ENCODE measurements around the gene NBPF6. TPM values are rescaled to one million over a fixed set of nuclear protein-coding genes. Genes with fewer than 3 reads are reported as not detected.
"Not testable (repeated sequence)": the region's sequence is repeated elsewhere in the genome, so short reads cannot be mapped to it uniquely, and the experiment has no call there.

NBPF6 gene
- total and polyA plus RNA-seq, 7 experiments from 2014 or later, result 0.27 TPM; not detected in 6

- H3K9me3 ChIP-seq (ENCODE audit: control insufficient read depth in 2 of 3, low read length in 3 of 3); H3K36me3 Mint-ChIP-seq; H3K27ac Mint-ChIP-seq; intact Hi-C loops (cut with micrococcal nuclease); H3K9me3 Mint-ChIP-seq; H3K4me3 ChIP-seq (ENCODE audit: low read length); H3K4me1 ChIP-seq (ENCODE audit: control insufficient read depth in 2 of 2, insufficient read depth in 2 of 2, low read length in 2 of 2); CTCF ChIA-PET; H3K4me1 Mint-ChIP-seq; DNase-seq; POLR2A ChIA-PET; ATAC-seq; H3K27ac ChIP-seq (ENCODE audit: low read depth, low read length); H3K36me3 ChIP-seq (ENCODE audit: control insufficient read depth in 2 of 3, insufficient read depth in 3 of 3, low read length in 3 of 3); H3K27me3 ChIP-seq (ENCODE audit: control insufficient read depth in 2 of 2, insufficient read depth in 2 of 2, low read length in 2 of 2); H3K4me3 Mint-ChIP-seq: not testable (repeated sequence)
- H3K27me3 Mint-ChIP-seq, result peaks cover 13 to 43% (median 16%) of the 10 kb centered on the region in 5 donors
These were observed 46.7 kb downstream of the NBPF6 start for GRCh38 chr1:108496856-108497255.

- ChIA-PET CTCF (interaction anchor here (1.2 to 1.4 kb wide), 2 partner anchors 10 to 59 kb away, joined by 3 read pairs; no protein-coding TSS in a partner anchor), POLR2A (no interaction called here)
- Histone ChIP-seq H3K27me3 (ENCODE audit: control insufficient read depth in 2 of 2, insufficient read depth in 2 of 2, low read length in 2 of 2) (peaks cover 0 to 4% of the 10 kb centered on the region in 2 donors), H3K36me3 (ENCODE audit: control insufficient read depth in 2 of 3, insufficient read depth in 3 of 3, low read length in 3 of 3) (no peaks in the 10 kb centered on the region), H3K4me3 (ENCODE audit: low read length) (no peak overlapping the region), H3K4me1 (ENCODE audit: control insufficient read depth in 2 of 2, insufficient read depth in 2 of 2, low read length in 2 of 2) (peaks cover 20 to 25% of the 10 kb centered on the region in 2 donors), H3K9me3 (ENCODE audit: control insufficient read depth in 2 of 3, low read length in 3 of 3) (no peaks in the 10 kb centered on the region), H3K27ac (ENCODE audit: low read depth, low read length) (no peak overlapping the region)
- H3K36me3 Mint-ChIP-seq, result peaks cover 0 to 3% (median 0%) of the 10 kb centered on the region in 5 donors
- H3K27ac Mint-ChIP-seq, result no peak overlapping the region
- DNase-seq, result no peak
- intact Hi-C loops (cut with micrococcal nuclease), result no loop called here
- H3K4me3 Mint-ChIP-seq, result no peak overlapping the region
- peaks cover 0 to 3% (median 0%) of the 10 kb centered on the region in 7 donors for H3K4me1 Mint-ChIP-seq
- peaks cover 18 to 41% (median 24%) of the 10 kb centered on the region in 5 donors for H3K27me3 Mint-ChIP-seq
- ATAC-seq, result no peak
- H3K9me3 Mint-ChIP-seq, result no peaks in the 10 kb centered on the region
These were observed 52.0 kb downstream of the NBPF6 start for GRCh38 chr1:108502138-108502537.

- Mint-ChIP-seq H3K27me3 (peaks cover 18 to 41% (median 24%) of the 10 kb centered on the region in 5 donors), H3K27ac (no peak overlapping the region), H3K36me3 (peaks cover 0 to 3% (median 0%) of the 10 kb centered on the region in 5 donors), H3K4me1 (peaks cover 0 to 3% (median 0%) of the 10 kb centered on the region in 7 donors), H3K4me3 (no peak overlapping the region), H3K9me3 (no peaks in the 10 kb centered on the region)
- ATAC-seq, result no peak
- Histone ChIP-seq H3K4me1 (ENCODE audit: control insufficient read depth in 2 of 2, insufficient read depth in 2 of 2, low read length in 2 of 2) (peaks cover 20 to 25% of the 10 kb centered on the region in 2 donors), H3K27me3 (ENCODE audit: control insufficient read depth in 2 of 2, insufficient read depth in 2 of 2, low read length in 2 of 2) (peaks cover 0 to 4% of the 10 kb centered on the region in 2 donors), H3K4me3 (ENCODE audit: low read length) (no peak overlapping the region), H3K27ac (ENCODE audit: low read depth, low read length) (no peak overlapping the region), H3K36me3 (ENCODE audit: control insufficient read depth in 2 of 3, insufficient read depth in 3 of 3, low read length in 3 of 3) (no peaks in the 10 kb centered on the region), H3K9me3 (ENCODE audit: control insufficient read depth in 2 of 3, low read length in 3 of 3) (no peaks in the 10 kb centered on the region)
- DNase-seq, result no peak
- intact Hi-C loops (cut with micrococcal nuclease), result no loop called here
- ChIA-PET POLR2A (no interaction called here), CTCF (interaction anchor here (1.4 kb wide), 1 partner anchor 10 kb away, joined by 3 read pairs; no protein-coding TSS in a partner anchor)
These were observed 52.5 kb downstream of the NBPF6 start for GRCh38 chr1:108502624-108503023.

GRCh38 chr1:108503062-108503733 is 53.1 kb downstream of the NBPF6 start:
- H3K27me3 Mint-ChIP-seq, result peaks cover 18 to 46% (median 25%) of the 10 kb centered on the region in 5 donors
- peaks cover 20 to 25% of the 10 kb centered on the region in 2 donors for H3K4me1 ChIP-seq (ENCODE audit: control insufficient read depth in 2 of 2, insufficient read depth in 2 of 2, low read length in 2 of 2)
- no peak overlapping the region for H3K4me3 ChIP-seq (ENCODE audit: low read length)
- peaks cover 0 to 4% of the 10 kb centered on the region in 2 donors for H3K27me3 ChIP-seq (ENCODE audit: control insufficient read depth in 2 of 2, insufficient read depth in 2 of 2, low read length in 2 of 2)
- H3K36me3 ChIP-seq (ENCODE audit: control insufficient read depth in 2 of 3, insufficient read depth in 3 of 3, low read length in 3 of 3), result no peaks in the 10 kb centered on the region
- peaks cover 0 to 3% (median 0%) of the 10 kb centered on the region in 7 donors for H3K4me1 Mint-ChIP-seq
- ChIA-PET CTCF (interaction anchor here (0.7 to 1.4 kb wide), 2 partner anchors 9 to 1797 kb away, joined by 3 to 7 read pairs; no protein-coding TSS in a partner anchor), POLR2A (no interaction called here)
- no peak overlapping the region for H3K27ac ChIP-seq (ENCODE audit: low read depth, low read length)
- H3K36me3 Mint-ChIP-seq, result peaks cover 0 to 3% (median 0%) of the 10 kb centered on the region in 5 donors
- no peak overlapping the region for H3K27ac Mint-ChIP-seq
- ATAC-seq (no peak), DNase-seq (no peak)
- intact Hi-C loops (cut with micrococcal nuclease), result no loop called here
- H3K4me3 Mint-ChIP-seq, result no peak overlapping the region
- H3K9me3 Mint-ChIP-seq, result no peaks in the 10 kb centered on the region
- no peaks in the 10 kb centered on the region for H3K9me3 ChIP-seq (ENCODE audit: control insufficient read depth in 2 of 3, low read length in 3 of 3)

- peaks cover 0 to 5% (median 0%) of the 10 kb centered on the region in 11 donors for H3K9me3 Mint-ChIP-seq
- no peak overlapping the region for H3K27ac ChIP-seq (ENCODE audit: low read depth, low read length)
- DNase-seq (no peak), ATAC-seq (peak; percentile 18)
- H3K27me3 ChIP-seq (ENCODE audit: control insufficient read depth in 2 of 2, insufficient read depth in 2 of 2, low read length in 2 of 2), result peaks cover 0 to 4% of the 10 kb centered on the region in 2 donors
- no peaks in the 10 kb centered on the region for H3K36me3 ChIP-seq (ENCODE audit: control insufficient read depth in 2 of 3, insufficient read depth in 3 of 3, low read length in 3 of 3)
- no peak overlapping the region for H3K4me3 Mint-ChIP-seq
- peaks cover 0 to 3% (median 0%) of the 10 kb centered on the region in 7 donors for H3K4me1 Mint-ChIP-seq
- H3K36me3 Mint-ChIP-seq, result peaks cover 0 to 3% (median 0%) of the 10 kb centered on the region in 5 donors
- H3K27ac Mint-ChIP-seq, result no peak overlapping the region
- POLR2A ChIA-PET, result no interaction called here
- intact Hi-C loops (cut with micrococcal nuclease), result no loop called here
- no peak overlapping the region for H3K4me3 ChIP-seq (ENCODE audit: low read length)
- CTCF ChIA-PET, result interaction anchor here (1.4 to 1.6 kb wide), 2 partner anchors 55 to 139 kb away, joined by 3 to 6 read pairs; partner anchors contain the start of gene EEIG2
- peaks cover 21 to 45% (median 30%) of the 10 kb centered on the region in 5 donors for H3K27me3 Mint-ChIP-seq
- H3K9me3 ChIP-seq (ENCODE audit: control insufficient read depth in 2 of 3, low read length in 3 of 3), result no peaks in the 10 kb centered on the region
- H3K4me1 ChIP-seq (ENCODE audit: control insufficient read depth in 2 of 2, insufficient read depth in 2 of 2, low read length in 2 of 2), result peaks cover 20 to 25% of the 10 kb centered on the region in 2 donors
These were observed 54.3 kb downstream of the NBPF6 start for GRCh38 chr1:108504447-108504846.

GRCh38 chr1:108505763-108506070 is 55.6 kb downstream of the NBPF6 start:
- CTCF ChIA-PET, result interaction anchor here (1.4 to 1.6 kb wide), 2 partner anchors 54 to 137 kb away, joined by 3 to 6 read pairs; partner anchors contain the start of gene EEIG2

More at GRCh38 chr1:108505763-108506070, 55.6 kb downstream of the NBPF6 start:
- no peak overlapping the region for H3K27ac ChIP-seq (ENCODE audit: low read depth, low read length)
- POLR2A ChIA-PET, result interaction anchor here (1.2 to 1.7 kb wide), 2 partner anchors 138 to 305 kb away, joined by 3 to 4 read pairs; no protein-coding TSS in a partner anchor
- intact Hi-C loops (cut with micrococcal nuclease), result no loop called here
- DNase-seq (peak in 6 of 9 donors; percentile 12 to 43 (median 38)), ATAC-seq (peak; percentile 56)
- Mint-ChIP-seq H3K27ac (no peak overlapping the region), H3K27me3 (peaks cover 24 to 45% (median 30%) of the 10 kb centered on the region in 5 donors), H3K36me3 (peaks cover 0 to 3% (median 0%) of the 10 kb centered on the region in 5 donors), H3K4me1 (peaks cover 0 to 3% (median 0%) of the 10 kb centered on the region in 7 donors), H3K4me3 (no peak overlapping the region), H3K9me3 (peaks cover 0 to 11% (median 0%) of the 10 kb centered on the region in 11 donors)
- no peaks in the 10 kb centered on the region for H3K9me3 ChIP-seq (ENCODE audit: control insufficient read depth in 2 of 3, low read length in 3 of 3)
- H3K36me3 ChIP-seq (ENCODE audit: control insufficient read depth in 2 of 3, insufficient read depth in 3 of 3, low read length in 3 of 3), result no peaks in the 10 kb centered on the region
- peaks cover 0 to under 1% of the 10 kb centered on the region in 2 donors for H3K27me3 ChIP-seq (ENCODE audit: control insufficient read depth in 2 of 2, insufficient read depth in 2 of 2, low read length in 2 of 2)
- peaks cover 20 to 25% of the 10 kb centered on the region in 2 donors for H3K4me1 ChIP-seq (ENCODE audit: control insufficient read depth in 2 of 2, insufficient read depth in 2 of 2, low read length in 2 of 2)
- H3K4me3 ChIP-seq (ENCODE audit: low read length), result no peak overlapping the region

Measured in naive thymus-derived CD4-positive, alpha-beta T cell (primary cell).